Measurements from ENCODE around the gene NCKAP1.

GRCh38 chr2:182973441-182974352, 64.6 kb downstream of the NCKAP1 start:
- TF ChIP-seq, protein P1, sequence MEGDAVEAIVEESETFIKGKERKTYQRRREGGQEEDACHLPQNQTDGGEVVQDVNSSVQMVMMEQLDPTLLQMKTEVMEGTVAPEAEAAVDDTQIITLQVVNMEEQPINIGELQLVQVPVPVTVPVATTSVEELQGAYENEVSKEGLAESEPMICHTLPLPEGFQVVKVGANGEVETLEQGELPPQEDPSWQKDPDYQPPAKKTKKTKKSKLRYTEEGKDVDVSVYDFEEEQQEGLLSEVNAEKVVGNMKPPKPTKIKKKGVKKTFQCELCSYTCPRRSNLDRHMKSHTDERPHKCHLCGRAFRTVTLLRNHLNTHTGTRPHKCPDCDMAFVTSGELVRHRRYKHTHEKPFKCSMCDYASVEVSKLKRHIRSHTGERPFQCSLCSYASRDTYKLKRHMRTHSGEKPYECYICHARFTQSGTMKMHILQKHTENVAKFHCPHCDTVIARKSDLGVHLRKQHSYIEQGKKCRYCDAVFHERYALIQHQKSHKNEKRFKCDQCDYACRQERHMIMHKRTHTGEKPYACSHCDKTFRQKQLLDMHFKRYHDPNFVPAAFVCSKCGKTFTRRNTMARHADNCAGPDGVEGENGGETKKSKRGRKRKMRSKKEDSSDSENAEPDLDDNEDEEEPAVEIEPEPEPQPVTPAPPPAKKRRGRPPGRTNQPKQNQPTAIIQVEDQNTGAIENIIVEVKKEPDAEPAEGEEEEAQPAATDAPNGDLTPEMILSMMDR (conservative IDR thresholded peaks at IDR 0.05; ENCODE audit: low read length): no peak
- TF ChIP-seq EZH2phosphoT487 (IDR thresholded peaks at IDR 0.05; ENCODE audit: borderline replicate concordance): no peak

Data from Loucy (cell line).